Adipocyte (in vitro differentiated cells): ENCODE measurements around the gene ARL4D.

Source experiments
- DNase-seq: peaks from one replicate; pipeline ENCODE4 v3.0.0-alpha.2; 2015; ENCODE audit warnings: low read depth
- H3K27me3 ChIP-seq: replicated peaks from 2 replicates; pipeline ENCODE4 v1.7.0; 2013; ENCODE audit warnings: mild to moderate bottlenecking, low read length, moderate library complexity; ENCODE audit not compliant: control insufficient read depth, insufficient read depth
- H3K36me3 ChIP-seq: 2 replicates; pipeline ENCODE4 v1.7.0; 2013; ENCODE audit warnings: low read length, mild to moderate bottlenecking, moderate library complexity; ENCODE audit not compliant: control insufficient read depth, insufficient read depth, severe bottlenecking
- H3K4me1 ChIP-seq: 2 replicates; pipeline ENCODE4 v1.7.0; 2013; ENCODE audit warnings: mild to moderate bottlenecking, low read length, moderate library complexity; ENCODE audit not compliant: control insufficient read depth, insufficient read depth
- H3K4me3 ChIP-seq: 2 replicates; pipeline ENCODE4 v1.7.0; 2013; ENCODE audit warnings: mild to moderate bottlenecking, low read length, moderate library complexity
- H3K9ac ChIP-seq: 2 replicates; pipeline ENCODE4 v1.7.0; 2013; ENCODE audit warnings: mild to moderate bottlenecking, low read length, moderate library complexity
- H3K9me3 ChIP-seq: 2 replicates; pipeline ENCODE4 v1.7.0; 2013; ENCODE audit warnings: mild to moderate bottlenecking, low read length, moderate library complexity; ENCODE audit not compliant: control insufficient read depth

Gene ARL4D

GRCh38 chr17:43400943-43401717 lies 2.3 kb downstream of the ARL4D start:
- peaks cover 27% of the 10 kb centered on the region for H3K4me1 ChIP-seq
- no peaks in the 10 kb centered on the region for H3K27me3 ChIP-seq
- H3K4me3 ChIP-seq: peak overlapping the region; percentile 87
- H3K36me3 ChIP-seq: peaks cover 13% of the 10 kb centered on the region
- DNase-seq: peak; percentile 86
- peak overlapping the region; percentile 95 for H3K9ac ChIP-seq
- no peaks in the 10 kb centered on the region for H3K9me3 ChIP-seq

GRCh38 chr17:43402078-43402477 lies 3.3 kb downstream of the ARL4D start:
- DNase-seq: no peak
- H3K27me3 ChIP-seq: no peaks in the 10 kb centered on the region
- H3K9ac ChIP-seq: peak overlapping the region; percentile 95
- peaks cover 13% of the 10 kb centered on the region for H3K36me3 ChIP-seq
- H3K4me1 ChIP-seq: peaks cover 32% of the 10 kb centered on the region
- peak overlapping the region; percentile 87 for H3K4me3 ChIP-seq
- no peaks in the 10 kb centered on the region for H3K9me3 ChIP-seq

GRCh38 chr17:43402567-43402966 lies 3.8 kb downstream of the ARL4D start:
- Histone ChIP-seq H3K4me1 (peaks cover 36% of the 10 kb centered on the region), H3K4me3 (no peak overlapping the region), H3K9me3 (no peaks in the 10 kb centered on the region), H3K27me3 (no peaks in the 10 kb centered on the region), H3K9ac (no peak overlapping the region), H3K36me3 (peaks cover 13% of the 10 kb centered on the region)
- DNase-seq: no peak

- peaks cover 13% of the 10 kb centered on the region for H3K36me3 ChIP-seq
- H3K9ac ChIP-seq: no peak overlapping the region
- H3K4me1 ChIP-seq: peaks cover 35% of the 10 kb centered on the region
- H3K27me3 ChIP-seq: no peaks in the 10 kb centered on the region
- H3K4me3 ChIP-seq: no peak overlapping the region
- DNase-seq: no peak
- no peaks in the 10 kb centered on the region for H3K9me3 ChIP-seq
These were observed 5.1 kb downstream of the ARL4D start for GRCh38 chr17:43403846-43404245.

- Histone ChIP-seq H3K9ac (no peak overlapping the region), H3K4me3 (no peak overlapping the region), H3K4me1 (peaks cover 48% of the 10 kb centered on the region), H3K9me3 (no peaks in the 10 kb centered on the region), H3K36me3 (peaks cover 2% of the 10 kb centered on the region), H3K27me3 (no peaks in the 10 kb centered on the region)
- DNase-seq: no peak
These were observed 7.1 kb downstream of the ARL4D start for GRCh38 chr17:43405861-43406260.

GRCh38 chr17:43406676-43407645 lies 8.2 kb downstream of the ARL4D start:
- H3K9ac ChIP-seq: peak overlapping the region; percentile 53
- H3K4me3 ChIP-seq: no peak overlapping the region
- DNase-seq: peak; percentile 77
- H3K27me3 ChIP-seq: no peaks in the 10 kb centered on the region
- peaks cover 48% of the 10 kb centered on the region for H3K4me1 ChIP-seq
- no peaks in the 10 kb centered on the region for H3K9me3 ChIP-seq
- no peaks in the 10 kb centered on the region for H3K36me3 ChIP-seq

GRCh38 chr17:43409131-43409530 lies 10.3 kb downstream of the ARL4D start:
- no peak overlapping the region for H3K9ac ChIP-seq
- no peaks in the 10 kb centered on the region for H3K9me3 ChIP-seq
- no peaks in the 10 kb centered on the region for H3K36me3 ChIP-seq
- H3K4me3 ChIP-seq: no peak overlapping the region
- no peak for DNase-seq
- peaks cover 51% of the 10 kb centered on the region for H3K4me1 ChIP-seq
- no peaks in the 10 kb centered on the region for H3K27me3 ChIP-seq

GRCh38 chr17:43410557-43411368 lies 12.0 kb downstream of the ARL4D start:
- H3K9me3 ChIP-seq: no peaks in the 10 kb centered on the region
- peak; percentile 43 for DNase-seq
- H3K4me3 ChIP-seq: no peak overlapping the region
- H3K27me3 ChIP-seq: no peaks in the 10 kb centered on the region
- no peaks in the 10 kb centered on the region for H3K36me3 ChIP-seq
- H3K9ac ChIP-seq: peak overlapping the region; percentile 46
- peaks cover 49% of the 10 kb centered on the region for H3K4me1 ChIP-seq

- Histone ChIP-seq H3K27me3 (no peaks in the 10 kb centered on the region), H3K4me3 (no peak overlapping the region), H3K36me3 (no peaks in the 10 kb centered on the region), H3K4me1 (peaks cover 47% of the 10 kb centered on the region), H3K9ac (no peak overlapping the region), H3K9me3 (no peaks in the 10 kb centered on the region)
- DNase-seq: no peak
These were observed 12.5 kb downstream of the ARL4D start for GRCh38 chr17:43411369-43411677.

- DNase-seq: no peak
These were observed 13.0 kb downstream of the ARL4D start for GRCh38 chr17:43411749-43412148.

GRCh38 chr17:43412166-43412565 lies 13.4 kb downstream of the ARL4D start:
- Histone ChIP-seq H3K36me3 (no peaks in the 10 kb centered on the region), H3K27me3 (no peaks in the 10 kb centered on the region), H3K4me3 (no peak overlapping the region), H3K4me1 (peaks cover 47% of the 10 kb centered on the region), H3K9ac (no peak overlapping the region), H3K9me3 (no peaks in the 10 kb centered on the region)
- DNase-seq: no peak

More at GRCh38 chr17:43411749-43412148, 13.0 kb downstream of the ARL4D start:
- Histone ChIP-seq H3K4me3 (no peak overlapping the region), H3K27me3 (no peaks in the 10 kb centered on the region), H3K9ac (no peak overlapping the region), H3K9me3 (no peaks in the 10 kb centered on the region), H3K4me1 (peaks cover 46% of the 10 kb centered on the region), H3K36me3 (no peaks in the 10 kb centered on the region)
